ENCODE data around the gene CXCR3.
"Not testable (repeated sequence)": the region's sequence is repeated elsewhere in the genome, so short reads cannot be mapped to it uniquely, and the experiment has no call there.

CXCR3 gene

DNA sequence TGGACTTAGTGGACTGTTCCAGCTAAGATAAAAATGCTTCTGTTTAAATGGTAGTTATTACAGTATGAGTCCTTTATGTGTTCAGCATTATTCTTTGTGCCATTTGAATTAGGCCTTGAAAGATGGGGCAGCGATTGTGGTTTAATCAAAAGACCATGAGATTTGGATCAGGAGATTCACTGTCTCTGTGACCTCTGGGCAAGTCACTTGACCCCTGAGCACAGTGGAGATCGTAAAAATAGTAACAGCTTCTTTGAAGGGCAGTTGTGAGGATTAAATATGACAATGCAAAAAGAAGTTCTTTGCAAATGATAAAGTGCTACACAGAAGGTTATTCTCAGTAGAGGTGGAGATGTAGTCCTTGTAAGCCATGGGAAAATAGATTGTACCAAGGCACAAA is 10.8 kb downstream of the CXCR3 start:
- no peak for DNase-seq

- no peak for DNase-seq
Measured at GRCh38 chrX:71606536-71607216, 11.6 kb downstream of the CXCR3 start.

GRCh38 chrX:71604796-71605568 is 13.3 kb downstream of the CXCR3 start:
- no peak for DNase-seq

DNA sequence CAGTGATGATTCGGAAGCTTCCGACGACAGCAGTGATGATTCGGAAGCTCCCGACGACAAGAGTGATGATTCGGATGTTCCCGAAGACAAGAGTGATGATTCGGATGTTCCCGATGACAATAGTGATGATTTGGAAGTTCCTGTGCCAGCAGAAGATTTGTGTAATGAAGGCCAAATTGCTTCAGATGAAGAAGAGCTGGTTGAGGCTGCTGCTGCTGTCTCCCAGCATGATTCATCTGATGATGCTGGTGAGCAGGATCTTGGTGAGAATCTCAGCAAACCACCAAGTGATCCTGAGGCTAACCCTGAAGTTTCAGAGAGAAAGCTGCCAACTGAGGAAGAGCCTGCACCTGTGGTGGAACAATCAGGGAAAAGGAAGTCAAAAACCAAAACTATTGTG is 14.2 kb downstream of the CXCR3 start:
- DNase-seq = no peak

DNA sequence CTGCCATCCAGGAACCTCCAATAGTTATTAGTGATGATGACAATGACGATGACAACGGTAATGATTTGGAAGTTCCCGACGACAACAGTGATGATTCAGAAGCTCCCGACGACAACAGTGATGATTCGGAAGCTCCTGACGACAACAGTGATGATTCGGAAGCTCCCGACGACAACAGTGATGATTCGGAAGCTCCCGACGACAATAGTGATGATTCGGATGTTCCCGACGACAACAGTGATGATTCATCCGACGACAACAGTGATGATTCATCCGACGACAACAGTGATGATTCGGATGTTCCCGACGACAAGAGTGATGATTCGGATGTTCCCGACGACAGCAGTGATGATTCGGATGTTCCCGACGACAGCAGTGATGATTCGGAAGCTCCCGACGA is 14.7 kb downstream of the CXCR3 start:
- DNase-seq = no peak

DNA sequence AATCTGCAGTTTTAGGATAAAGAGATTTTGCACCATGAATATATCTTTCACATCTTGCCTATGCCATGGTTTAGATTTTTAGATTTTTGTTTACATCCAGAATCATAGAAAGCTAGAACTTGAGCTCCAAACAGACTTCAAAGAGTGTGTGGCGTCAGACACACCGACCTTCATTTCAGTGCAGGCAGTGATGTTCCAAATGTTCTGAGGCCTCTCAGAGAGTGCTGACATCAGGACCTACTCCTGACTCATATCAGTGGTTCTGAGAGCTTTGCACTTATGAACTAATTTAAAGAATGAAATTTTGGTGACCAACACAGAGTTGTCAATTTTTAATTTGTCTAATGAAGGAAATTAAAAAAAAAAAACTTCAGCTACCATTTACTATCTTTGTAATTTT is 18.3 kb downstream of the CXCR3 start:
- DNase-seq = no peak

DNA sequence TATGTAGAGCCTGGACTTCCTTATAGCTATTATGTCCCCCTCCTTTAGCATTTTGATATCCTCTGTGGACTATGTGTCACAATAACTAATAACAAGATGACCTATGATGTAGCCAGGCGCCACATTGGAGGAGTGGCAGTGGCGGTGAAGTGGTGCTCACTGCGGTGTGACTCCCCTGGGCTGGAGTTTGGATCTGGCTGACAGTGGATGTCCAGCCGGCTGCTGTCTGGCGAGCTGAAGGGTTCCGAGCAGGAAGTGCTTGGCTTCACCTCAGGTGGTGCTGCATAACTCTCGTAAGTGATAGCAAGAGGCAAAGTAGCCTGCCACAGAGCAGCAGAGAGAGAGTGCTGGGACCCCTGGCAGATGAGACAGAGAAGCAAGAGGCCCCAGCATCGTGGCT is 25.1 kb downstream of the CXCR3 start:
- DNase-seq = not testable (repeated sequence)

- no peak for DNase-seq
Measured at GRCh38 chrX:71586929-71587328, 31.4 kb downstream of the CXCR3 start.

GRCh38 chrX:71581210-71581609 is 37.1 kb downstream of the CXCR3 start:
- no peak for DNase-seq

DNA sequence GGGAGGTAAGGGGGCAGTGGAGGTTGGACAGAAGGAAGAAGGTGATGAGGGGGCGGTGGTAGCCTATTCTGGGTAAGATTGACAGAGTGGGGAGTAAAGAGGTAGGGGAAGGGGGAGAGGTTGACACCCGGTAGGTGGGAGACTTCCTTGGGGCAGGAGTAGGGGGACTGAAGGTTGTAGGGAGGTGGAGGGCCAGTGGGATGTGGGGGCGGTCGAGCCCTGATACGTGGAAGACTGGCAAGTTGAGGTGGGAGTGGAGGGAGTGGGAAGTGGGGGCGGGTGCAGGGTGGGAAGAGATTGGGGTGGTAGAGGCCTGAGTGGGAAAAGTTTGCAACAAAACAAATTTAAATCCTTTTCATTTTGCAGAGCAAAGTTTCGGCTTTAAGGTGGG is 38.3 kb downstream of the CXCR3 start:
- no peak for DNase-seq

DNA sequence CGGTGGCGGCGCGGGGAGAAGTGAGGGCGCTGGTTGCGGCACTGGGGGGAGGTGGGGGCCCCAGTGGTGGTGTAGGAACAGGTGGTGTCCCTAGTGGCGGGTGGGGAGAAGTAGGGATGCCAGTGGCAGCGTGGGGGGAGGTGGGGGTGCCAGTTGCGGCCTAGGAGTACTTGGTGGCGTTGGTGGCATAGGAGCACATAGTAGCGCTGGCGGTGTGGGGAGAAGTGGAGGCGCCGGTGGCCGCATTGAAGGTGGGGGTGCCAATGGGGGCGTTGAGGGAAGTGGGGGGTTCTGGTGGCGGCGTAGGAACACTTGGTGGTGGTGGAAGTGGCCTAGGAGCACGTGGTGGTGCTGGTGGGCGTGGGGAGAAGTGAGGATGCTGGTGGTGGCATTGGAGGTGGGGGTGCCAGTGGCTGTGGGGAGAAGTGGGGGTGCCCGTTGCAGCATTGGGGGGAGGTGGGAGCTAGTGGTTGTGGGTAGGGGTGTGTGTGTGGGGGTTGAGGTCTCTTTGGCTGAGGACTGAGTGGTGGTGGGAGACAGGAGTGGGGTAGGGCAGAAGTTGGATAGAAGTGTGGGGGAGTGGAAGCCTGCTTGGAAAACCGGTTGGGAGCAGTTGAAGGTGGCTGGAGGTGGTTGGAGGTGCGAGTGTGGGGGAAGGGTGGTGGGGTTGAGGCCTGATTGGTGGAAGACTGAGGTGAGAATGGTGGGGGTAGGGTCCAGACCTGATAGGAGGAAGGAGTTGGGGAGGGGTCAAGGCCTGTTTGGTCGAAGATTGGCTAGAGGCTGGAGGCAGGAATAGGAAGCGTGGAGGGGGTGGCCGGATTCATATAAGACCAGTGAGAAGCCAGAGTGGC is 38.9 kb downstream of the CXCR3 start:
- no peak for DNase-seq

- no peak for DNase-seq
Measured at GRCh38 chrX:71578253-71579135, 39.8 kb downstream of the CXCR3 start, which contains the start of gene GCNA. Gene GCNA (plus strand): TSS chrX:71578437. CDS start chrX:71580822, 2,385 bp downstream.

DNA sequence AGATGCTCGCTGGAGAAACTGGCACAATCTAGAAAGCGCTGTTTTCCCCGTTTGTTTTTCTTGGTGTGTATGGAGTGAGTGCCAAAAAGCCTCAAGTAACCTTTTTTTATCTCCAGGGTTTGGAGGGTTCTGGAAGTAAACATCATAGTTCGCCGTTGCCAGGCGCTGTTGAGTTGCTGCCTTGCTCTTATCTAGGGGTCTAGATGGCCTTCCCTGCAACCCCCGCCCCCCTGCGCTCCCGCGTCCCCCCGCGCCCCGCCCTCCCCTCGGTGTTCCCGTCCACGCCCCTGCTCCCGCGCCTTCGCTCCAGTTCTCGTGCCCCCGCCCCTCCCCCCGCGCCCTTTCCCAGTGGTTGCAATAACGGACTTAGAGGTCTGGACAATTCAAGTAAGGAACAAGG is 40.6 kb downstream of the CXCR3 start:
- no peak for DNase-seq

- DNase-seq = no peak
Measured at GRCh38 chrX:71573590-71573989, 44.7 kb downstream of the CXCR3 start.

GRCh38 chrX:71571390-71571789 is 46.9 kb downstream of the CXCR3 start:
- DNase-seq = not testable (repeated sequence)
